ENCODE data around the gene BRD4. TPM values are rescaled to one million over a fixed set of nuclear protein-coding genes. Genes with fewer than 3 reads are reported as not detected.

The BRD4 gene
- total RNA-seq, 1 donor, result 25.7 TPM

DNA sequence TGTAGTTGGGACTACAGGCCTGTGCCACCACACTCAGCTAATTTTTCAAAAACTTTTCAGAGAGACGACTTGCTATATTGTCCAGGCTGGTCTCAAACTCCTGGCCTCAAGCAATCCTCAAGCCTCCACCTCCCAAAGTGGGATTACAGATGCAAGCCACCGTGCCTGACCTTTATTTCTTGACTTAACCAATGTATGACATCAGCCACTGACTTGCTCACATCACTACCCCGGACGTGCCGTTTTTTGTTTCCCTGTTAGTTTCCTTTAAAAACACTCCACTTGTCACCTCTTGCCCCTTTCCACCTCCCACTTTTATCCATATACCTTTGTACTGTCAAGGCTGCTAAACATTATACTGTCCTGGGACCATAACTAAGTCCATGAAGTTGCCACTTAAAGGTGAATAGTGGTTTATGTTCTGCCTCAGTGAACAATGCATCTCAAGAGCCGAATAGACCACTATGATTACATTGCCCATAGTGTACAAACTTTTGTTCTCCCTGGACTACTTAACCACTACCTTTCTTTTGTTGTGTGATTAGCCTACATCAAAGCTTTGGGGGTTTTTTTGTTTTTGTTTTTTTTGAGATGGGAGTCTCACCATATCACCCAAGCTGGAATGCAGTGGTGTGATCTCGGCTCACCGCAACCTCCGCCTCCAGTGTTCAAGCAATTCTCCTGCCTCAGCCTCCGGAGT lies 97.8 kb downstream of the BRD4 start:
- Histone ChIP-seq H3K4me2 (ENCODE audit: insufficient read depth, low read length) (no peak overlapping the region), H3K27ac (ENCODE audit: low read depth, low read length) (no peak overlapping the region), H4K20me1 (ENCODE audit: insufficient read depth, low read length) (peaks cover 3% of the 10 kb centered on the region), H3K4me3 (ENCODE audit: insufficient read depth, low read length) (no peak overlapping the region), H3K36me3 (ENCODE audit: insufficient read depth, low read length) (peaks cover 40% of the 10 kb centered on the region), H3K9me3 (ENCODE audit: low read depth, low read length) (no peaks in the 10 kb centered on the region), H2AFZ (ENCODE audit: low read length) (no peak overlapping the region), H3K79me2 (ENCODE audit: insufficient read depth, low read length) (no peaks in the 10 kb centered on the region), H3K4me1 (ENCODE audit: insufficient read depth, low read length) (no peaks in the 10 kb centered on the region), H3K27me3 (ENCODE audit: insufficient read depth, low read length) (peaks cover 7% of the 10 kb centered on the region)
- DNase-seq (ENCODE audit: insufficient read length, low spot score, missing footprints), result peak; percentile 86
- TF ChIP-seq, protein P1, sequence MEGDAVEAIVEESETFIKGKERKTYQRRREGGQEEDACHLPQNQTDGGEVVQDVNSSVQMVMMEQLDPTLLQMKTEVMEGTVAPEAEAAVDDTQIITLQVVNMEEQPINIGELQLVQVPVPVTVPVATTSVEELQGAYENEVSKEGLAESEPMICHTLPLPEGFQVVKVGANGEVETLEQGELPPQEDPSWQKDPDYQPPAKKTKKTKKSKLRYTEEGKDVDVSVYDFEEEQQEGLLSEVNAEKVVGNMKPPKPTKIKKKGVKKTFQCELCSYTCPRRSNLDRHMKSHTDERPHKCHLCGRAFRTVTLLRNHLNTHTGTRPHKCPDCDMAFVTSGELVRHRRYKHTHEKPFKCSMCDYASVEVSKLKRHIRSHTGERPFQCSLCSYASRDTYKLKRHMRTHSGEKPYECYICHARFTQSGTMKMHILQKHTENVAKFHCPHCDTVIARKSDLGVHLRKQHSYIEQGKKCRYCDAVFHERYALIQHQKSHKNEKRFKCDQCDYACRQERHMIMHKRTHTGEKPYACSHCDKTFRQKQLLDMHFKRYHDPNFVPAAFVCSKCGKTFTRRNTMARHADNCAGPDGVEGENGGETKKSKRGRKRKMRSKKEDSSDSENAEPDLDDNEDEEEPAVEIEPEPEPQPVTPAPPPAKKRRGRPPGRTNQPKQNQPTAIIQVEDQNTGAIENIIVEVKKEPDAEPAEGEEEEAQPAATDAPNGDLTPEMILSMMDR (IDR thresholded peaks at IDR 0.05; ENCODE audit: extremely low read depth, low read depth, low read length), result no peak

DNA sequence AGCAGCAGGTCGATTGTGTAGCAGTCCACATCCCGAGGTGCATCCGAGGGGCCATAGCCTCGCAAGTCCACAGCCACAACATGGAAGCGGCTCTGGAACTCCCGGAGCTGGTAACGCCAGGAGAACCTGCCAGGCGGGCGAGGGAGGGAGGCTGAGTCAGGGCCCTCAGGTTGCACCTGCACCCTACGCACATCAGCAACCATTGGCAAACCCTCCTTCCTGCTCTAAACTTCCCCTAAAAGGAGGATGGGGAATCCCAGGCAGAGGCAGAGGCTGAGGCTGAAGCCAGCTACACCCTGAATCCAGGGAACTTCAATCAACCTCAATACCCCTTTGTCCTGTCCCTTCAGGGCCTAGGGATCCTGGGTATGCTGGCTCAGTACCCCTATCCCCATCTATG lies 101.1 kb downstream of the BRD4 start:
- TF ChIP-seq, protein P1 (IDR thresholded peaks at IDR 0.05; ENCODE audit: extremely low read depth, low read depth, low read length), result no peak
- no peak for DNase-seq (ENCODE audit: insufficient read length, low spot score, missing footprints)
- H4K20me1 ChIP-seq (ENCODE audit: insufficient read depth, low read length), result peaks cover under 1% of the 10 kb centered on the region
- no peak overlapping the region for H3K4me3 ChIP-seq (ENCODE audit: insufficient read depth, low read length)
- H3K36me3 ChIP-seq (ENCODE audit: insufficient read depth, low read length), result peaks cover 12% of the 10 kb centered on the region
- H3K79me2 ChIP-seq (ENCODE audit: insufficient read depth, low read length), result no peaks in the 10 kb centered on the region
- peaks cover 7% of the 10 kb centered on the region for H3K27me3 ChIP-seq (ENCODE audit: insufficient read depth, low read length)
- no peak overlapping the region for H3K4me2 ChIP-seq (ENCODE audit: insufficient read depth, low read length)
- no peak overlapping the region for H3K27ac ChIP-seq (ENCODE audit: low read depth, low read length)
- H3K4me1 ChIP-seq (ENCODE audit: insufficient read depth, low read length), result no peaks in the 10 kb centered on the region
- H2AFZ ChIP-seq (ENCODE audit: low read length), result no peak overlapping the region
- no peaks in the 10 kb centered on the region for H3K9me3 ChIP-seq (ENCODE audit: low read depth, low read length)

DNA sequence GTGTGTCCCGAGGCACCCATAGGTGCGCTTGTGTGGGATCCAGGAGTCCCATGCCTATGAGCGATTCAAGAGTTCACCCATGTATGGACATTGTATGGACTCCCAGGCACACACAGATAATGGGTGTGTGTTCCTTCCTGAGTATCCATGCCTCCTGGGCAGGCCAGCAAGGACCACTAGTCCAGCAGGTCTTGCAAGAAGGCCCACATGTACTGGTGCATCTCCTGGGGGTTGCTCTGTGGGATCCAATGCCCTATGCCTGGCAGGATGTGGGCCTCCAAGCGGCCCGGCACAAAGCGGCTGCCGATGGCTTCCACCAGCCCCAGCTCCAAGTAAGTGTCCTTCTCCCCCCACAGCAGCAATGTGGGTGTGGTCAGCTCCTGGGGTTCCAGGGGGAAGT lies 105.1 kb downstream of the BRD4 start:
- no peak overlapping the region for H3K4me2 ChIP-seq (ENCODE audit: insufficient read depth, low read length)
- H3K27me3 ChIP-seq (ENCODE audit: insufficient read depth, low read length), result peaks cover 6% of the 10 kb centered on the region
- no peaks in the 10 kb centered on the region for H4K20me1 ChIP-seq (ENCODE audit: insufficient read depth, low read length)
- H3K4me1 ChIP-seq (ENCODE audit: insufficient read depth, low read length), result peaks cover 14% of the 10 kb centered on the region
- TF ChIP-seq, protein P1 (IDR thresholded peaks at IDR 0.05; ENCODE audit: extremely low read depth, low read depth, low read length), result no peak
- H3K79me2 ChIP-seq (ENCODE audit: insufficient read depth, low read length), result no peaks in the 10 kb centered on the region
- no peak overlapping the region for H2AFZ ChIP-seq (ENCODE audit: low read length)
- no peak overlapping the region for H3K4me3 ChIP-seq (ENCODE audit: insufficient read depth, low read length)
- peak; percentile 31 for DNase-seq (ENCODE audit: insufficient read length, low spot score, missing footprints)
- H3K36me3 ChIP-seq (ENCODE audit: insufficient read depth, low read length), result no peaks in the 10 kb centered on the region
- H3K9me3 ChIP-seq (ENCODE audit: low read depth, low read length), result no peaks in the 10 kb centered on the region
- H3K27ac ChIP-seq (ENCODE audit: low read depth, low read length), result no peak overlapping the region

DNA sequence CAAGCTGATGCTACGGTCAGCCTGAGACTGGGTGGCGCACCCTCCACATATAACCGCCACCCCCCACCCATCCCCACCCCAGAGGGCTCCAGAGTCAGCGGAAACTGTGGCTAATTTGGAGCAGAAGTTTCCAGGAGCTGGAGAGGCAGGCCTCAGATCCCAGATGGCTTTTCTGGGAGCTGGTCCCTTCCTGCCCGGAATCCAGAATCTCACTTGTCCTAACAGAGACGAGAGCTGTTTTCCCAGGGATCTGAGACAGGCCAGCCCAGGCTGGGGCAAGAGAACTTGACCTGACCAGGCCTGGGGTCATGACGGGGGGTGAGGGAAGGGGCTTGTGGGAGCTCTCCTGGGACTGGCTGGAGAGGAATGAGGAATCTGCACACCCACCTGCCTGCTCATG lies 106.6 kb downstream of the BRD4 start:
- Histone ChIP-seq H3K4me3 (ENCODE audit: insufficient read depth, low read length) (no peak overlapping the region), H3K4me2 (ENCODE audit: insufficient read depth, low read length) (no peak overlapping the region), H3K4me1 (ENCODE audit: insufficient read depth, low read length) (peaks cover 15% of the 10 kb centered on the region), H3K27ac (ENCODE audit: low read depth, low read length) (no peak overlapping the region), H4K20me1 (ENCODE audit: insufficient read depth, low read length) (no peaks in the 10 kb centered on the region), H3K36me3 (ENCODE audit: insufficient read depth, low read length) (no peaks in the 10 kb centered on the region), H3K27me3 (ENCODE audit: insufficient read depth, low read length) (no peaks in the 10 kb centered on the region), H3K79me2 (ENCODE audit: insufficient read depth, low read length) (no peaks in the 10 kb centered on the region), H3K9me3 (ENCODE audit: low read depth, low read length) (no peaks in the 10 kb centered on the region), H2AFZ (ENCODE audit: low read length) (no peak overlapping the region)
- DNase-seq (ENCODE audit: insufficient read length, low spot score, missing footprints), result peak; percentile 71
- TF ChIP-seq, protein P1 (IDR thresholded peaks at IDR 0.05; ENCODE audit: extremely low read depth, low read depth, low read length), result no peak

All from osteoblast (primary cell).